GM12878 (cell line): ENCODE results near the gene STK40. TPM values are rescaled to one million over a fixed set of nuclear protein-coding genes. Genes with fewer than 3 reads are reported as not detected.
A peak's percentile ranks its signal among the peaks of the same experiment; 100 is the strongest.

ENCODE experiments used
- ATAC-seq: fragments of 200-7000 bp; cut with Tn5 transposase; 3 replicates; pipeline ENCODE4 v1.9.1; 2020; ENCODE audit warnings: mild to moderate bottlenecking, moderate library complexity
- BruUV-seq: library from RNA; stranded (reverse); fragments of 400-500 nt; replicated peaks from 2 replicates; lab custom pipeline; 2021; lab: Mats Ljungman, UMichigan
- CTCF ChIA-PET: fragments of 300-600 bp; sonication (Branson Sonifier 250); formaldehyde crosslinking; extraction: SDS; loops from one replicate; lab custom pipeline; 2021; ENCODE audit warnings: inconsistent platforms; lab: Yijun Ruan, JAX
- POLR2A ChIA-PET: fragments of 350-600 bp; formaldehyde crosslinking; extraction: SDS; loops from one replicate; lab custom pipeline; 2021; ENCODE audit warnings: inconsistent platforms; lab: Charles Lee
- RAD21 ChIA-PET: fragments of 300-600 bp; sonication (Branson Sonifier 250); formaldehyde crosslinking; loops from one replicate; lab custom pipeline; 2023; ENCODE audit warnings: antibody characterized with exemption; ENCODE audit not compliant: unreplicated experiment; lab: Charles Lee
- SMC1A ChIA-PET: fragments of 300-600 bp; sonication (Branson Sonifier 250); formaldehyde crosslinking; loops from one replicate; lab custom pipeline; 2023; ENCODE audit not compliant: unreplicated experiment, uncharacterized antibody; lab: Charles Lee
- DNase-seq: peaks from one replicate; pipeline ENCODE4 v3.0.0-alpha.2; 2011; ENCODE audit warnings: low read depth, low spot score
- FAIRE-seq: peaks from 3 replicates; lab custom pipeline; 2011; peaks lifted over from hg19 to GRCh38; lab: Jason Lieb, UNC
- H2AFZ ChIP-seq: 2 replicates; pipeline ENCODE4 v1.6.0; 2011; ENCODE audit warnings: low read depth, low read length, control low read depth; ENCODE audit not compliant: control insufficient read depth
- H3K27ac ChIP-seq: 2 replicates; pipeline ENCODE4 v1.5.1; 2011; ENCODE audit warnings: control low read depth; ENCODE audit not compliant: control insufficient read depth, insufficient read depth
- H3K27me3 ChIP-seq, 2 experiments: replicated peaks in 1 of 2; 2 replicates each; pipeline versions ENCODE4 v1.6.0 to v1.6.1; 2011; ENCODE audit warnings: low read length in 1 of 2; ENCODE audit not compliant: control insufficient read depth in 2 of 2, insufficient read depth in 2 of 2
- H3K36me3 ChIP-seq, 2 experiments: 2 replicates each; pipeline ENCODE4 v1.5.1; 2011; ENCODE audit warnings: low read length in 1 of 2; ENCODE audit not compliant: control insufficient read depth in 2 of 2, insufficient read depth in 2 of 2
- H3K4me1 ChIP-seq: 2 replicates; pipeline ENCODE4 v1.6.1; 2011; ENCODE audit warnings: mild to moderate bottlenecking, low read length, moderate library complexity, mixed read lengths; ENCODE audit not compliant: control insufficient read depth, insufficient read depth
- H3K4me2 ChIP-seq: 2 replicates; pipeline ENCODE4 v1.6.0; 2011; ENCODE audit warnings: control low read depth; ENCODE audit not compliant: control insufficient read depth, insufficient read depth
- H3K4me3 ChIP-seq: fragments of 200-600 bp; sonication (generic); 2 replicates; pipeline ENCODE4 v1.5.1; 2016
- H3K79me2 ChIP-seq: 2 replicates; pipeline ENCODE4 v1.6.0; 2011; ENCODE audit warnings: low read length; ENCODE audit not compliant: control insufficient read depth, insufficient read depth
- H3K9ac ChIP-seq: 2 replicates; pipeline ENCODE4 v1.8.0; 2011; ENCODE audit warnings: low read length, control low read depth, mixed read lengths; ENCODE audit not compliant: control insufficient read depth, insufficient read depth
- H3K9me3 ChIP-seq: replicated peaks from 3 replicates; pipeline ENCODE4 v1.5.1; 2011; ENCODE audit warnings: mild to moderate bottlenecking, low read length; ENCODE audit not compliant: control insufficient read depth, insufficient read depth
- H4K20me1 ChIP-seq: 2 replicates; pipeline ENCODE4 v1.6.0; 2011; ENCODE audit not compliant: control insufficient read depth, insufficient read depth
- CHD4 ChIP-seq: fragments of 200-600 bp; sonication (generic); IDR thresholded peaks from 2 replicates; pipeline ENCODE4 v1.6.1; 2016; ENCODE audit warnings: mild to moderate bottlenecking
- FOXM1 ChIP-seq: IDR thresholded peaks from 2 replicates; pipeline ENCODE4 v1.6.1; 2012; ENCODE audit warnings: low read depth, mild to moderate bottlenecking, inconsistent platforms, low read length, moderate library complexity
- IKZF2 ChIP-seq, 2 experiments: fragments of 450-650 bp; IDR thresholded peaks; 2 replicates each; pipeline ENCODE4 v1.6.1; 2017; ENCODE audit warnings: mild to moderate bottlenecking in 2 of 2, moderate library complexity in 2 of 2
- MTA3 ChIP-seq: IDR thresholded peaks from 2 replicates; pipeline ENCODE4 v1.6.1; 2012; ENCODE audit warnings: low read length, inconsistent platforms, borderline replicate concordance
- NFYA ChIP-seq: IDR thresholded peaks from 2 replicates; pipeline ENCODE4 v1.6.1; 2011; ENCODE audit warnings: low read depth, mild to moderate bottlenecking, low read length, improper control_type of control experiment, borderline replicate concordance
- RELB ChIP-seq: fragments of 450-650 bp; IDR thresholded peaks from 2 replicates; pipeline ENCODE4 v1.6.1; 2017; ENCODE audit warnings: low read depth, mild to moderate bottlenecking, moderate library complexity
- ZBTB40 ChIP-seq: fragments of 450-650 bp; IDR thresholded peaks from 2 replicates; pipeline ENCODE4 v1.6.1; 2016; ENCODE audit warnings: mild to moderate bottlenecking, moderate library complexity, borderline replicate concordance
- WGBS: methylation state at CpG from one replicate; pipeline ENCODE4 v1.1.6; 2016; ENCODE audit warnings: low lambda C conversion rate; ENCODE audit not compliant: insufficient replicate concordance, insufficient coverage; ENCODE audit errors: missing lambda C conversion rate; 5-methylcytosine and 5-hydroxymethylcytosine counted together
- in situ Hi-C: fragments of 300-500 bp; cut with MboI; formaldehyde crosslinking; loops from 9 replicates; pipeline ENCODE4 v1.14.3; 2018; ENCODE audit warnings: mixed read lengths
- intact Hi-C: fragments of 100-400 bp; cut with micrococcal nuclease; formaldehyde crosslinking; loops from one replicate; pipeline ENCODE4 v1.14.2; 2022; ENCODE audit not compliant: unreplicated experiment
- polyA plus RNA-seq, 11 experiments: library from polyadenylated mRNA; depleted of rRNA in 4 of 11; unstranded in 6 of 11; stranded (reverse) in 5 of 11; fragments of >200 nt; fragmentation: Nextera tagmentation in 4 of 11; fragmentation: Illumina TruSeq in 1 of 11; extraction: Ambion mirVana in 4 of 11; extraction: Trizol in 1 of 11; gene quantifications; 1 replicate in 1 of 11; 2 replicates in 10 of 11; pipeline versions ENCODE4 v1.2.1 to v1.2.3, GENCODE V29; 2011 to 2016; ENCODE audit warnings: inconsistent platforms in 2 of 11, missing spikeins in 2 of 11, low read depth in 1 of 11
- total RNA-seq, 4 experiments: library from RNA; depleted of rRNA in 3 of 4; stranded (reverse); fragments of >200 nt in 3 of 4; fragmentation: Illumina TruSeq in 1 of 4; extraction: Trizol in 1 of 4; gene quantifications; 2 replicates each; pipeline versions ENCODE4 v1.2.1 to v1.2.3, GENCODE V29; 2013 to 2021

Gene STK40
- total and polyA plus RNA-seq, 10 of the 15 experiments (the other 5 are each of a cell fraction or from before 2014, with no cell fraction given): 0.27 to 51.0 (median 29.5) TPM

GRCh38 chr1:36389999-36390398, 4.3 kb upstream of the STK40 start:
- H3K9me3 ChIP-seq: no peaks in the 10 kb centered on the region; the same call in 2 of the 3 replicates
- H3K4me3 ChIP-seq: no peak overlapping the region
- POLR2A ChIA-PET: no interaction called here
- peak overlapping the region; percentile 82 for H3K4me2 ChIP-seq
- TF ChIP-seq CHD4 (no peak), MTA3 (peak; percentile 55; the same call in 1 of the 2 replicates), NFYA (no peak), FOXM1 (no peak), RELB (peak; percentile 15; the same call in 1 of the 2 replicates), IKZF2 (IDR thresholded peaks at IDR 0.05) (0 out of 4 replicates have a peak, but pooled peaks of 1 of the 2 experiments have one; percentile 15), ZBTB40 (no peak)
- SMC1A ChIA-PET: interaction anchor here (1.4 to 1.7 kb wide), 3 partner anchors 10 to 41 kb away, joined by 3 to 4 read pairs (median 4); no protein-coding TSS in a partner anchor
- H3K27me3 ChIP-seq: no peaks in the 10 kb centered on the region
- WGBS: 47% methylated on average over 1 of the region's 1 CpG
- intact Hi-C loops: loop anchor here (10.0 kb wide), 2 partner anchors 165 to 235 kb away; partner anchors contain the start of genes MAP7D1 and THRAP3
- H2AFZ ChIP-seq: no peak overlapping the region; the same call in 1 of the 2 replicates
- FAIRE-seq (no peak), DNase-seq (no peak), ATAC-seq (no peak)
- in situ Hi-C loops: no loop called here
- no TSS peak for BruUV-seq
- H3K79me2 ChIP-seq: peaks cover 13% of the 10 kb centered on the region
- H3K4me1 ChIP-seq: peaks cover 61% of the 10 kb centered on the region
- no peaks in the 10 kb centered on the region for H4K20me1 ChIP-seq
- peak overlapping the region; percentile 99 for H3K27ac ChIP-seq
- RAD21 ChIA-PET: interaction anchor here (1.4 to 3.2 kb wide), 2 partner anchors 22 to 40 kb away, joined by 3 to 13 read pairs; no protein-coding TSS in a partner anchor
- CTCF ChIA-PET: interaction anchor here (0.6 to 4.6 kb wide), 2 partner anchors 22 to 1135 kb away, joined by 3 to 35 read pairs; no protein-coding TSS in a partner anchor
- peak overlapping the region; percentile 37 for H3K9ac ChIP-seq
- peaks cover 0 to 15% of the 10 kb centered on the region in 2 experiments; a peak in 3 of 4 replicates for H3K36me3 ChIP-seq
